HepG2 (cell line): ENCODE measurements around the gene GBP1. TPM values are rescaled to one million over a fixed set of nuclear protein-coding genes. Genes with fewer than 3 reads are reported as not detected.

Experiments used
- CREB1 ChIP-seq, 2 experiments: fragments of 450-650 bp in 1 of 2; IDR thresholded peaks; 2 replicates each; pipeline ENCODE4 v1.6.1; 2016 to 2017; ENCODE audit warnings: control low read depth in 1 of 2, mild to moderate bottlenecking in 1 of 2, missing compliant biosample characterization in 1 of 2, missing genetic modification characterization in 1 of 2
- HMGA1 ChIP-seq: sonication (generic); formaldehyde crosslinking; conservative IDR thresholded peaks from 2 replicates; pipeline ENCODE4 v1.4.0; 2020; ENCODE audit warnings: missing genetic modification reagents
- KAT2B ChIP-seq: fragments of 150-350 bp; IDR thresholded peaks from 2 replicates; pipeline ENCODE4 v1.6.1; 2014; ENCODE audit warnings: low read depth, low read length, borderline replicate concordance
- NR2F6 ChIP-seq, 2 experiments: IDR thresholded peaks; 2 replicates each; pipeline ENCODE4 v1.6.1; 2016; ENCODE audit warnings: antibody characterized with exemption in 1 of 2, mild to moderate bottlenecking in 1 of 2
- RFX5 ChIP-seq: IDR thresholded peaks from 2 replicates; pipeline ENCODE4 v1.6.1; 2011; ENCODE audit warnings: low read depth, low read length, improper control_type of control experiment
- SIX1 ChIP-seq: sonication (generic); formaldehyde crosslinking; IDR thresholded peaks from 2 replicates; pipeline ENCODE4 v1.4.0; 2020; ENCODE audit warnings: missing genetic modification reagents, borderline replicate concordance
- SP140L ChIP-seq: sonication (generic); formaldehyde crosslinking; IDR thresholded peaks from 2 replicates; pipeline ENCODE4 v1.4.0; 2020; ENCODE audit warnings: missing genetic modification reagents, borderline replicate concordance
- SRY ChIP-seq: sonication (generic); formaldehyde crosslinking; IDR thresholded peaks from 2 replicates; pipeline ENCODE4 v1.8.0; 2022; ENCODE audit warnings: mild to moderate bottlenecking, missing genetic modification reagents
- STAT5B ChIP-seq: sonication (generic); formaldehyde crosslinking; IDR thresholded peaks from 2 replicates; pipeline ENCODE4 v1.4.0; 2020; ENCODE audit warnings: missing genetic modification reagents
- TOPORS ChIP-seq: sonication (generic); formaldehyde crosslinking; IDR thresholded peaks from 2 replicates; pipeline ENCODE4 v1.8.0; 2023; ENCODE audit warnings: mild to moderate bottlenecking, missing genetic modification reagents
- XBP1 ChIP-seq: sonication (generic); formaldehyde crosslinking; IDR thresholded peaks from 2 replicates; pipeline ENCODE4 v1.5.0; 2020; ENCODE audit warnings: missing genetic modification reagents
- ZBTB38 ChIP-seq: sonication (generic); formaldehyde crosslinking; IDR thresholded peaks from 2 replicates; pipeline ENCODE4 v1.5.1; 2020; ENCODE audit warnings: mild to moderate bottlenecking, missing genetic modification reagents
- ZNF562 ChIP-seq: sonication (generic); formaldehyde crosslinking; IDR thresholded peaks from 2 replicates; pipeline ENCODE4 v1.8.0; 2022; ENCODE audit warnings: missing genetic modification reagents, borderline replicate concordance
- polyA plus RNA-seq, 8 experiments: library from polyadenylated mRNA; depleted of rRNA in 3 of 8; stranded (reverse) in 7 of 8; unstranded in 1 of 8; fragments of >200 nt; fragmentation: Illumina TruSeq in 4 of 8; extraction: Trizol in 4 of 8; gene quantifications; 2 replicates each; pipeline versions ENCODE4 v1.2.1 to v1.2.3, GENCODE V29; 2011 to 2016; ENCODE audit warnings: low read depth in 4 of 8, missing spikeins in 1 of 8, mixed read lengths in 1 of 8; ENCODE audit not compliant: insufficient read depth in 1 of 8
- total RNA-seq, 5 experiments: library from RNA; depleted of rRNA; stranded (reverse); fragments of >200 nt; fragmentation: Illumina TruSeq; extraction: Trizol; gene quantifications; 2 replicates each; pipeline ENCODE4 v1.2.3, GENCODE V29; 2016; ENCODE audit warnings: low read depth in 1 of 5
- TF ChIP-seq, protein P1 (sequence below): sonication (generic); formaldehyde crosslinking; IDR thresholded peaks from 2 replicates; pipeline ENCODE4 v1.4.0; 2020; ENCODE audit warnings: missing genetic modification reagents
- TF ChIP-seq, protein P2 (sequence below): sonication (generic); formaldehyde crosslinking; IDR thresholded peaks from 2 replicates; pipeline ENCODE4 v1.4.0; 2020; ENCODE audit warnings: missing genetic modification reagents; ENCODE audit errors: not compliant biosample characterization
- TF ChIP-seq, protein P3 (sequence below): sonication (generic); formaldehyde crosslinking; IDR thresholded peaks from 2 replicates; pipeline ENCODE4 v1.5.0; 2020; ENCODE audit warnings: missing genetic modification reagents

Gene GBP1
- total and polyA plus RNA-seq, 2 of the 13 experiments (the other 11 are each of a cell fraction or from before 2014, with no cell fraction given) = 0.62 to 2.3 TPM

DNA sequence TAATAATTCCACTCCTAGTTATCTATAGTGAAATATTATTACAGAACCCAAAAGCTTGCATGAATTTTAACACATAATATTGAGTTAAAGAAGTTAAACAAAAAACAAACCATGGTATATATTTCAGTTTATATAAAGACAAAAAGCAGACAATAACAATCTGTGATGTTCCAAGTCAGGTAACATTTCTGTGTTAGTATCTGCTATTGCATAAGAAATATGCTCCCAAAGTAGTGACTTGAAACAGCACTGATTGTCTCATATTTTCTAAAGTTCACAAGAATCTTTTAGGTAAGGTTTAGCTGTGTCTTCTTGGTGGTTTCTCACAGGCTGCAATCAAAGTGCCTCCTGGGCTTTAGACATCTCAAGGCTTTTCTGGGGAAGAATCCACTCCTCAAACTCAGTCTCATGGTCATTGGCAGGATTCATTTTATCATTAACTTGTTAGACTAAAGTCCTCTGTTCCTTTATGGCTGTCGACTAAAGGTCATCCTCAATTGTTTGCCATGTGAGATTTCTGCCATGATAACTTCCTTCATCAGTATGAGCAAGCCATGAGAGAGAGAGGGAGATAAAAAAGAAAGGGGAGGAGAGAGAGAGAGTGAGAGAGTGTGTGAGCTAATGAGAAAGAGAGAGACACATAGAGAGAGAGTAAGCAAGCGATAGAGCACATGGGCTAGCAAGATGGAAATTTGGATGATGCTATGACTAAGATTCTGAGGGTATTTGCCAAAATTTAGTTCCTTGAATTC, 19.9 kb downstream of the GBP1 start (continued):
- TF ChIP-seq, protein P1, sequence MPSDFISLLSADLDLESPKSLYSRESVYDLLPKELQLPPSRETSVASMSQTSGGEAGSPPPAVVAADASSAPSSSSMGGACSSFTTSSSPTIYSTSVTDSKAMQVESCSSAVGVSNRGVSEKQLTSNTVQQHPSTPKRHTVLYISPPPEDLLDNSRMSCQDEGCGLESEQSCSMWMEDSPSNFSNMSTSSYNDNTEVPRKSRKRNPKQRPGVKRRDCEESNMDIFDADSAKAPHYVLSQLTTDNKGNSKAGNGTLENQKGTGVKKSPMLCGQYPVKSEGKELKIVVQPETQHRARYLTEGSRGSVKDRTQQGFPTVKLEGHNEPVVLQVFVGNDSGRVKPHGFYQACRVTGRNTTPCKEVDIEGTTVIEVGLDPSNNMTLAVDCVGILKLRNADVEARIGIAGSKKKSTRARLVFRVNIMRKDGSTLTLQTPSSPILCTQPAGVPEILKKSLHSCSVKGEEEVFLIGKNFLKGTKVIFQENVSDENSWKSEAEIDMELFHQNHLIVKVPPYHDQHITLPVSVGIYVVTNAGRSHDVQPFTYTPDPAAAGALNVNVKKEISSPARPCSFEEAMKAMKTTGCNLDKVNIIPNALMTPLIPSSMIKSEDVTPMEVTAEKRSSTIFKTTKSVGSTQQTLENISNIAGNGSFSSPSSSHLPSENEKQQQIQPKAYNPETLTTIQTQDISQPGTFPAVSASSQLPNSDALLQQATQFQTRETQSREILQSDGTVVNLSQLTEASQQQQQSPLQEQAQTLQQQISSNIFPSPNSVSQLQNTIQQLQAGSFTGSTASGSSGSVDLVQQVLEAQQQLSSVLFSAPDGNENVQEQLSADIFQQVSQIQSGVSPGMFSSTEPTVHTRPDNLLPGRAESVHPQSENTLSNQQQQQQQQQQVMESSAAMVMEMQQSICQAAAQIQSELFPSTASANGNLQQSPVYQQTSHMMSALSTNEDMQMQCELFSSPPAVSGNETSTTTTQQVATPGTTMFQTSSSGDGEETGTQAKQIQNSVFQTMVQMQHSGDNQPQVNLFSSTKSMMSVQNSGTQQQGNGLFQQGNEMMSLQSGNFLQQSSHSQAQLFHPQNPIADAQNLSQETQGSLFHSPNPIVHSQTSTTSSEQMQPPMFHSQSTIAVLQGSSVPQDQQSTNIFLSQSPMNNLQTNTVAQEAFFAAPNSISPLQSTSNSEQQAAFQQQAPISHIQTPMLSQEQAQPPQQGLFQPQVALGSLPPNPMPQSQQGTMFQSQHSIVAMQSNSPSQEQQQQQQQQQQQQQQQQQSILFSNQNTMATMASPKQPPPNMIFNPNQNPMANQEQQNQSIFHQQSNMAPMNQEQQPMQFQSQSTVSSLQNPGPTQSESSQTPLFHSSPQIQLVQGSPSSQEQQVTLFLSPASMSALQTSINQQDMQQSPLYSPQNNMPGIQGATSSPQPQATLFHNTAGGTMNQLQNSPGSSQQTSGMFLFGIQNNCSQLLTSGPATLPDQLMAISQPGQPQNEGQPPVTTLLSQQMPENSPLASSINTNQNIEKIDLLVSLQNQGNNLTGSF (CRISPR knock-in tag) = no peak
- TF ChIP-seq TOPORS (CRISPR knock-in tag) = no peak
- no peak for TF ChIP-seq RFX5
- TF ChIP-seq HMGA1 (CRISPR knock-in tag) = no peak
- TF ChIP-seq NR2F6 (IDR thresholded peaks at IDR 0.05) = peak; percentile 84
- TF ChIP-seq NR2F6 (CRISPR knock-in tag; IDR thresholded peaks at IDR 0.05) = peak; percentile 87
- TF ChIP-seq ZNF562 = no peak
- no peak for TF ChIP-seq ZBTB38 (CRISPR knock-in tag)
- TF ChIP-seq STAT5B (CRISPR knock-in tag) = no peak
- no peak for TF ChIP-seq SP140L (CRISPR knock-in tag)
- TF ChIP-seq SIX1 (CRISPR knock-in tag) = peak; percentile 60; the same call in 1 of the 2 replicates
- no peak for TF ChIP-seq CREB1 (IDR thresholded peaks at IDR 0.05)
- peak; percentile 71 for TF ChIP-seq CREB1 (CRISPR knock-in tag; IDR thresholded peaks at IDR 0.05)
- no peak for TF ChIP-seq SRY (CRISPR knock-in tag)
- TF ChIP-seq, protein P2, sequence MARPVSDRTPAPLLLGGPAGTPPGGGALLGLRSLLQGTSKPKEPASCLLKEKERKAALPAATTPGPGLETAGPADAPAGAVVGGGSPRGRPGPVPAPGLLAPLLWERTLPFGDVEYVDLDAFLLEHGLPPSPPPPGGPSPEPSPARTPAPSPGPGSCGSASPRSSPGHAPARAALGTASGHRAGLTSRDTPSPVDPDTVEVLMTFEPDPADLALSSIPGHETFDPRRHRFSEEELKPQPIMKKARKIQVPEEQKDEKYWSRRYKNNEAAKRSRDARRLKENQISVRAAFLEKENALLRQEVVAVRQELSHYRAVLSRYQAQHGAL = no peak
- TF ChIP-seq, protein P3, sequence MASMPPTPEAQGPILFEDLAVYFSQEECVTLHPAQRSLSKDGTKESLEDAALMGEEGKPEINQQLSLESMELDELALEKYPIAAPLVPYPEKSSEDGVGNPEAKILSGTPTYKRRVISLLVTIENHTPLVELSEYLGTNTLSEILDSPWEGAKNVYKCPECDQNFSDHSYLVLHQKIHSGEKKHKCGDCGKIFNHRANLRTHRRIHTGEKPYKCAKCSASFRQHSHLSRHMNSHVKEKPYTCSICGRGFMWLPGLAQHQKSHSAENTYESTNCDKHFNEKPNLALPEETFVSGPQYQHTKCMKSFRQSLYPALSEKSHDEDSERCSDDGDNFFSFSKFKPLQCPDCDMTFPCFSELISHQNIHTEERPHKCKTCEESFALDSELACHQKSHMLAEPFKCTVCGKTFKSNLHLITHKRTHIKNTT (CRISPR knock-in tag) = no peak
- no peak for TF ChIP-seq XBP1 (CRISPR knock-in tag)
- no peak for TF ChIP-seq KAT2B
